Adipose tissue (tissue), 3 donors: ENCODE measurements around the gene TEPSIN. TPM values are rescaled to one million over a fixed set of nuclear protein-coding genes. Genes with fewer than 3 reads are reported as not detected.

Experiments
- H3K27ac ChIP-seq: one replicate; pipeline ENCODE4 v1.5.1; 2013; ENCODE audit warnings: low read depth, low read length
- WGBS, 3 donors: extraction: QIAGEN DNeasy Blood & Tissue Kit; methylation state at CpG; one replicate each; pipeline ENCODE4 v1.1.7; 2013; 5-methylcytosine and 5-hydroxymethylcytosine counted together
- polyA plus RNA-seq, 3 donors: library from polyadenylated mRNA; stranded (reverse); fragments of 200-250 nt; gene quantifications; one replicate each; pipeline ENCODE4 v1.2.3, GENCODE V29; 2013
- donor health status: healthy with polysubstance abuse.
- donor health status: Bipolar disorder and iron deficiency.
- donor health status: healthy.

TEPSIN gene
- polyA plus RNA-seq, 3 donors = 22.7 to 24.7 (median 24.0) TPM

GRCh38 chr17:81242421-81243332 lies 3.8 kb upstream of the TEPSIN start:
- H3K27ac ChIP-seq = no peak overlapping the region
- WGBS, 3 donors = 69 to 76% (median 75%) methylated on average over 31 to 32 of the region's 33 CpGs

DNA sequence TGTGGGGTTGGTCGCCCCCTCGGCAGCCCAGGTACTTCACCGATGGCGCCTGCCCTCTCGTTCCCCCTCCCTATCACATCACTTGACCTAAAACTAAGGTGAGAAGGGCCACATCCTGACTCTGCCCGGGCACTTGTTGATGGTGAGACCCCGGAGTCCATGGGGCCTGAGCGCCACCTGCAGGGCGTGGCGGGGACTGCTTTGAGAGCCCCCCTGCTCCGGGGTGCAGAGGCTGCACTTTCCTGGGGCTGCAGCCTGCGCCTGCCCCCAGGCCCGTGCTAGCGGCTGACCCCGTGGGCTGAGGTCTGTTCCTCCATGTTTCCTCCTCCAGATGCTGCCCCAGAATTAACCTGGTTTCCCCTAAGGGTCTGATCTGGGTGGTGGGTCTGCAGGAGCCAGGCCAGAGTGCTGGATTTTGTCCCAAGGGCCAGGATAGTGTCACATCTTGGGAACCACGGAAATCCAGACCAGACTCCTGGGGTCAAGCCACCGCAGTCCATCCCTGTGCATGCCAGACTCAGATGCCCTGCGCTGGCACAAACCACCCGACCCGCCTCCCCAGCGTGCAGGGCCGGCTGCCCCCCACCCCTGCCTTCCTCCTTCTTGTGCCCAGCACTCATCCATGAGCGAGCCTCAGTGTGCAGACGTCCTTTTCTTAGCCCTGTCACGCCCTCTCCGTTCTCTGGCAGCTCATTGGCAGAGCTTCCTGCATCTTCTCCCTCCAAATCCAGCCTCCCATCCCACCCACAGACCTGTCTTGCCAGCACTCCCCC lies 3.0 kb upstream of the TEPSIN start:
- no peak overlapping the region for H3K27ac ChIP-seq
- 43 to 46% (median 45%) methylated on average over 26 of the region's 26 CpGs for WGBS, 3 donors

DNA sequence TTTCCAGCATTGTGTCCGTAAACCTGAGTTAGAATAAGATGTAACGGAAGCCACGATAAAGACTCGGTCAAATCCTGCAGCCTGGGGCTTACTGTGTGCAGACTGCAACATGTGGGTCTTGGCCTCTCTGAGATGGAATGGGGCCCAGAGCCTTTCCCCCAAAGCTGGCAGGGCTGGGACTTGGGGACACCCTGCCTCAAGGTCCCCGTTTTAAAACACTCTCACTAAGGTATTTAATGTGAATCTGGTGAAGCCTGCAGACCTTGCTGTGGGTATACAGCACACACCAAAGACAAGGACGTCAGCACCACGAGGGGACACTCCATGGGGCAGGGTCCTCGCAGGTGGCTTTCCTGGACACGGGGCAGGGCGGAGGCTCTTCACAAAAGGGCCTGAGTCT lies 2.3 kb upstream of the TEPSIN start:
- WGBS, 3 donors = 85 to 90% (median 87%) methylated on average over 10 of the region's 10 CpGs
- H3K27ac ChIP-seq = no peak overlapping the region

DNA sequence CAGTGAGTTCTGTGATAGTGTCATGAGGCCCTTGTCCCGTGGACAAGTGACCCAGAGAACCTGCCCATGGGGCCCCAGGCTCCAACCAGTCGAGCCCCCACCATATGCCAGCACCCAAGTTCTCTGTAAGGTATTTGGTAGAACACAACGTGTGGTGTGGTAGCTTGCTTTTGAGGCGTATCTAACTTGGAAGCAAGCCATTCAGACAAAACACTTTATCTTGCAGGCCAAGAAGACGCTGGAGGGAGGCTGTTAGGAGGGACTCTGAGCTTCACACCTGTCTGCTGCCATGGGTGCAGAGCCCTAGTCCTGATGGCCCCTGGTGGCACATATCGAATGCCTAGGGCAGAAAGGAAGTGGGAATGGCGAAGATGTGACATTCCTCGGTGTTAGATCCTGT lies 1.9 kb upstream of the TEPSIN start:
- no peak overlapping the region for H3K27ac ChIP-seq
- WGBS, 3 donors = 63 to 74% (median 71%) methylated on average over 8 of the region's 8 CpGs

DNA sequence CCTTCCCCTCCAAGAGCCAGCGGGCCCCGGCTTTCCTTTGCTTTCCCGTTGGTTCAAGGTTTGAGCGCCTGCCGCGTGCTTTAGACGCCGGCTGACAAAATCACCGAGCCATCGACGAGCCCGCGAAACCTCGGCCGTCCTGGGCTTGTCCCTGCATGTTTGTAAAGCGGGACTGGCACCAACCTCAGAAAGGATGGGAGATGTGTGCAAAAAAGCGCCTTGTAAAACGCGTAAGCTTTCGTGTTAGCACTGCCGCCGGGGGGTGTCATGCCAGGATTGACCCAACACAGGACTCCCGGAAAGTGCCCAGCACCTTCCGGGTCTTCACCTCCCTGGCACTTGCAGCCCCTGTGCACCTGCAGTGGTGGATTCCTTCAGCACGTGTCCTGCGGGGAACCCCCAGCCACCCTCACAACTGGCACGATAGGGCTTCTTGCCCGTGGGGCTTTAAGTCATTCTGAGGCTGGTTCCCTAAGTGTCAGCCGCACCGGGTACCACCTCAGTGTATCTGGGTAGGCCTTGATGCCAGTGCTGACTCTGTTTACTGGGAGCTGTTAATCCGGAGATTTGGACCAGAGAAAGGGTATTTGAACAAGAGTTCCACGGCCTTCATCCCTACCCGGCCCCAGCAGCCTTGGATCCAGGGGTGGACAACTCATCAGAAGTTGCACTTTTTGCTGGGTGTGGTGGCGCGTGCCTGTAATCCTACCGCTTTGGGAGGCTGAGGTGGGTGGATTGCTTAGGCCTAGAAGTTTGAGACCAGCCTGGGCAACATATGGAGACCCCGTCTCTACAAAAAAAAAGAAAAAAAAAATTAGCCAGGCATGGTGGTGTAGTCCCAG lies 1.1 kb upstream of the TEPSIN start:
- H3K27ac ChIP-seq = no peak overlapping the region
- 16 to 19% (median 17%) methylated on average over 37 of the region's 37 CpGs for WGBS, 3 donors

- H3K27ac ChIP-seq = no peak overlapping the region
- WGBS, 3 donors = 0 to 1% (median 1%) methylated on average over 26 of the region's 26 CpGs
Measured at GRCh38 chr17:81238490-81238814, 403 bp downstream of the TEPSIN start.

DNA sequence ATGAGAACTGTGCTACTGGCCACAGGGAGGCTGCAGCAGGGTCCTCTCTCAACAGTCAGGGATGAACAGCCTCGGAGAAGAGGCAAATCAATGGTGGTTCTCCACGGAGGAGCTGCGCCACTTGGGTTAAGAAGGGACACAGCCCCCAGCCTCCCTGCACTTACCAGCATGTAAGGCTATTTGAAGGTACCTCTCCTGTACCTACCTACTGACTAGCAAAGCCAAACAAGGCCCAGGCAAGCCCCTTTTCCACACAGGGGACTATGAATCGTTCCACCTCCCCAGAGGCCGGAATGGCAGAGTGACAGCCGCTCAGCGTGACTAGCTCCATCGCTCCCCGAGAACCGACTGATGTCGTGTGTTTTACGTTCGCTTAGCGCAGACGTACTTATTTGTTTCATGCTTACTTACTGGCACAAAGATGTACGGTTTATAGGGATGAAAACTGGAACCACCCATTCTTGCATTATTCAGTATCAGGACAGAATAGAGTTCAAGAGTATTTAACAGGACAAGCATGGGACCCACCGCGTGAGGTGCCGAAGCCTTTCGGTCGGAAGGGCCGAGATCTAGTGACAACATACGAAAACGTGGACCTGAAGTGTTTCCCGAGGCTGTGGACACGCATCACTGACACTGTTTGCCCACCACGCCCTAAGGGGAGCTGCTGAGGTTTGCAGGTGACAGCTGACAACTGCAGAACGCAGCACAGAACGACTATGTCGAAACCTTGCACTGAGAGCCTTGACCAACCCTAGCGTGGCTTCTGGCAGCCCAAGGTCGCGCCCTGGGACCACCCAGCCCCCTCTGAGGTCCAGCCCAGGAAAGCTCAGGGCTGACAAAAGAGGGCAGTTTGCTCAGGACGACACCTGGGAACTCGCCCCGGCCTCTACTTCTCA lies 1.0 kb downstream of the TEPSIN start:
- no peak overlapping the region for H3K27ac ChIP-seq
- 49 to 59% (median 54%) methylated on average over 36 of the region's 36 CpGs for WGBS, 3 donors

DNA sequence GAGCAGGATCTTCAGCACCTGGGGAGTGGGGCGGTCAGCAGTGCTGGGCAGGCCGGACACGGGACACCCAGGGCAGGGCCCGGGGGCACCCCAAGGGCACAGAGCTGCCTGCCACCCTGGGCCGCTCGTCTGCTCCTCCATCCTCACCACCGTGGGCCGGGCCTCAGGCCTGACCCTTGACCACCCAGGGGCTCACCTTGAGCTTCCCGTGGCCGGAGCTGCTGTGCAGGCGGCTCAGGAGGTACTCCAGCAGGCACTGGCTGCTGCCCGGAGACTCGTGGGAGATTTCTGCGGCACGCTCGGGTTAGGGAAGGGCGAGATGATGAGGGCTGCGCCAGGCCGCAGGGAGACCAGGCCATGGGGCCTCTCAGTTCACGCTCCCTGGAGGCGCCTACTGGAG lies 2.1 kb downstream of the TEPSIN start:
- H3K27ac ChIP-seq = no peak overlapping the region
- 91 to 93% (median 92%) methylated on average over 16 to 21 of the region's 21 CpGs for WGBS, 3 donors

DNA sequence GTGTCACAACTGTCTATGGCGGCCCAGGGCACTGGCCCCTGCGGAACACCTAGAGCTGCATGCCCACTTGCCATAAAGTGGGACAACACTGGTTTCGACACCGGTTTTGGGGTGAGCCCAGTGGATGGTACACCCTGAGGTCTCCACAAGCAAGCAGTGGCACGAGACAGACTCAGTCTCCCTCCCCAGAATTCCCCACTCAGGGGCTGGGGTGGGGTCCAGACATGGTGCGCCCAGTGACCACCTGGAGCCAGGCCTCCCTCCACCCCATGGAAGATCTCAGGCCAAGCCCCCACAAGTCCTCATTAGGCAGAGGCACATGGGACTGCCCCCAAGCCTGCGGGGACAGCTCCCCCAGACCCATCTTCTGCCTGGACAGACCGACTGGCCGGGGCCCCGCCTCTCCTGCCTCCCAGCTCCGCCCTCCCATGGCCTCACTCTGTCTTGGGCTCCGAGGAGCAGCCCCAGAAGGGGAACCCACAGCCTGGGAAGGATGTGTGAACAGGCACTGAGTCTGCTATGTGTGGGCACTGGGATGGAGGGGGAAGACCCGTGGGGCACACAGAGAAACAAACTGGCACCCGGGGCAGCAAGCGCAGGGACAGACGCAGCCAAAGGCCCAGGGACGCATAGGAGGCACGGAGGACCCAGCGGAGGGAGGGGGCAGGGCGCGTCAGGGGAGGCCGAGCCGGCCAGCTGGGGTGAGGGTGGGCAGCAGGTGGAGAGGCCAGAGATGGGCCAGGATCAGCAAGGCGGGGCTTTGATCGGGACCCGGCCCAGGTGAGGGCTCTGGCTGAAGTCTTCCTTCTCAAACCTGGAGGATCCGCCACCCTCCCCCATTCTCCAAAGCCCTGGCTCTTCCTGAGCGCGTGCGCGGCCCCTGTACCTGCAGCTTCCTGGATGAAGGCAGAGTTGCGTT lies 2.8 kb downstream of the TEPSIN start:
- H3K27ac ChIP-seq = no peak overlapping the region
- WGBS, 3 donors = 89 to 92% (median 90%) methylated on average over 26 to 32 of the region's 32 CpGs

GRCh38 chr17:81234940-81235821 lies 3.7 kb downstream of the TEPSIN start:
- H3K27ac ChIP-seq = no peak overlapping the region
- WGBS, 3 donors = 86 to 88% (median 87%) methylated on average over 26 of the region's 26 CpGs

DNA sequence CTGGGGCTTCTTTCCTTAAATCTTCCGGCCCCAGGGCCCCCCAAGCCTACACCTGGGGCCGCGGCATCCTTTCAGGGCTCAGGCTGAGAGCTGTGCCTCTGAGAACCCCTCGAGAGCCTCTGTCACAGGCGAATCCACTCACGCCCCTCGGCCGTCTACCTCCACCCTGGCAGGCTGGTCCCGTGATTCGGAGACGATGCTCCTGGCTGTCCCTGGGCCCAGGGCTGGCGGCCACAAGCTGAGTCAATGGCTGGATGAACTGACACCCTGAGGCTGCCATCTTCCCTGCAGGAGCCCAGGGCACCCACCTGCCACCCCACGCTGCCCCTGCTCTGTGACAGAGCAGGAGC lies 4.4 kb downstream of the TEPSIN start:
- WGBS, 3 donors = 84 to 90% (median 87%) methylated on average over 13 of the region's 13 CpGs
- no peak overlapping the region for H3K27ac ChIP-seq

GRCh38 chr17:81233811-81234505 lies 4.9 kb downstream of the TEPSIN start:
- 89 to 93% (median 91%) methylated on average over 20 to 21 of the region's 21 CpGs for WGBS, 3 donors
- no peak overlapping the region for H3K27ac ChIP-seq

DNA sequence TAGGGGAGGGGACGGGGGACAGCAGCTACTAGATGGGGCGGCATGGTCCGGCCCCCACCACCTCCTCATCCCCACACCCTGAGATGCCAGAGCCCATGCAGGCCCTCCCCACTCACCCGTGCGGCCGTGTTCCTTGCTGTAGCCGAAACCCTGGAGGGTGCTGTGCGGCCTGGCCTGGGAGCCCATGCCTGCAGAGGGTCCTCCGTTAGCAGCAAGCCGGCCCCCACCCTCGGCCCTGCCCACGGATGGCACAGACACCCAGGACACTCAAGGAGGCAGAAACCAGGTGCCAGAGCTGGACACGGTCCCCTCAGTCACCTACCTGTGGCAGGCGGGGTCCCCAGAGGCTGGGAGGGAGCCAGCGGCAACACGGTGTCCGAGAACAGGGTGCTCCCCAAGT lies 5.5 kb downstream of the TEPSIN start:
- no peak overlapping the region for H3K27ac ChIP-seq
- WGBS, 3 donors = 89 to 94% (median 91%) methylated on average over 16 to 17 of the region's 17 CpGs

DNA sequence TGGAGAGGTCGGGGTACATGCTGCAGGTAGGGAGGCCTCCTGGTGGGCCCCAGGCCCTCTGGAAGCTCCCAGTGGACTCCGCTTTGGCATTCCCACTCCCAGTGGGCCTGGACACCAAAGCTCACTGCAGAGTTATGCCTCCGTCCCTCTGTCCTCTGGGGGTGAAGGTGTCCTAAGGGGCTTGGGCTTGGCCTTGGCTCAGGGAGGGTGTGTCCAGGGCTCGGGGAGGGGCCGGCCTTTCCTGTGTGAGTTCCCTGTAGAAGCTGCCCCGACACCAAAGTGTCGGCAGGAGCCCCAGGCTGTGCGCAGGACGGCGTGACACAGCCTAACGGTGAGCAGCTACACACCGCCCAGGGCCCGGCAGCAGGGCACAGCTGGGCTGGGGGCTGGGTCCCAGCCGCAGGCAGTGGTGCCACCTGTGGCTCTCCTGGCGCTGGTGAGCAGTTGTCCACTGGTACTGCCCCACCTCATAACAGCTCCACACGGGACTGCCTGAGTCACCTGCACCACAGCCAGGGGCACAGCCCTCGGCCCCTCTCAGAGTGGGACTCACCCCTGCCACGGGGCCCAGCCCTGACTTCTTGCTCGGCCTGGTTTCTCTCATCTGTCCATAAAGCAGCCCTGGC lies 6.1 kb downstream of the TEPSIN start:
- WGBS, 3 donors = 90 to 92% (median 92%) methylated on average over 19 of the region's 19 CpGs

More for the DNA sequence above, 6.1 kb downstream of the TEPSIN start:
- no peak overlapping the region for H3K27ac ChIP-seq
